C4-2B (cell line): ENCODE data around the gene QPRT.
"Not testable (repeated sequence)": the region's sequence is repeated elsewhere in the genome, so short reads cannot be mapped to it uniquely, and the experiment has no call there.

Source experiments
- H3K27ac ChIP-seq: fragments of 450-650 bp; 2 replicates; pipeline ENCODE4 v1.5.1; 2017
- CTCF ChIP-seq: fragments of 450-650 bp; conservative IDR thresholded peaks from 2 replicates; pipeline ENCODE4 v1.5.1; 2017; ENCODE audit warnings: mild to moderate bottlenecking
- ZFX ChIP-seq: fragments of 450-650 bp; IDR thresholded peaks from 2 replicates; pipeline ENCODE4 v1.6.1; 2017

Gene QPRT

GRCh38 chr16:29678691-29679267 lies at the start of gene QPRT:
Gene QPRT, plus strand, starts transcription at chr16:29679180. Its CDS starts 18 bp downstream, at chr16:29679198.
- TF ChIP-seq CTCF (no peak), ZFX (no peak)
- H3K27ac ChIP-seq, result no peak within 1 kb of the TSS

- H3K27ac ChIP-seq, result not testable (repeated sequence)
Measured at GRCh38 chr16:29629318-29629717, 49.7 kb upstream of the QPRT start.

GRCh38 chr16:29631658-29632057 lies 47.3 kb upstream of the QPRT start:
- H3K27ac ChIP-seq, result not testable (repeated sequence)

GRCh38 chr16:29635902-29636301 lies 43.1 kb upstream of the QPRT start:
- not testable (repeated sequence) for H3K27ac ChIP-seq

- not testable (repeated sequence) for H3K27ac ChIP-seq
Measured at GRCh38 chr16:29636368-29636767, 42.6 kb upstream of the QPRT start.

GRCh38 chr16:29638751-29639150 lies 40.2 kb upstream of the QPRT start:
- H3K27ac ChIP-seq, result not testable (repeated sequence)

GRCh38 chr16:29641561-29641960 lies 37.4 kb upstream of the QPRT start:
- H3K27ac ChIP-seq, result no peak overlapping the region
- TF ChIP-seq ZFX (no peak), CTCF (no peak)

GRCh38 chr16:29643596-29643995 lies 35.4 kb upstream of the QPRT start:
- H3K27ac ChIP-seq, result no peak overlapping the region

GRCh38 chr16:29644338-29644857 lies 34.6 kb upstream of the QPRT start:
- no peak overlapping the region for H3K27ac ChIP-seq
- no peak for TF ChIP-seq CTCF
- TF ChIP-seq ZFX, result no peak

More at GRCh38 chr16:29643596-29643995, 35.4 kb upstream of the QPRT start:
- TF ChIP-seq ZFX (no peak), CTCF (no peak)

- H3K27ac ChIP-seq, result no peak overlapping the region
- TF ChIP-seq CTCF, result no peak
Measured at GRCh38 chr16:29644973-29645693, 33.8 kb upstream of the QPRT start.
